Measurements from ENCODE around the gene MX2. TPM values are rescaled to one million over a fixed set of nuclear protein-coding genes. Genes with fewer than 3 reads are reported as not detected.

Gene MX2
- total and polyA plus RNA-seq, 2 of the 8 experiments (the other 6 are each of a cell fraction or from before 2014, with no cell fraction given) = 3.1 to 8.9 TPM

- Histone ChIP-seq H3K14ac (ENCODE audit: insufficient read length) (no peak within 1 kb of the TSS), H3K18ac (ENCODE audit: extremely low read depth, low read length) (peak within 1 kb of the TSS; percentile 38; the same call in 1 of the 2 replicates), H2AFZ (ENCODE audit: low read length) (peak within 1 kb of the TSS; percentile 69; the same call in 1 of the 2 replicates), H2BK5ac (ENCODE audit: low read depth, low read length) (no peak within 1 kb of the TSS), H3K79me2 (ENCODE audit: control insufficient read depth in 1 of 2, insufficient read depth in 2 of 2, low read length in 2 of 2) (no peaks in the 10 kb centered on the region), H3K4ac (replicated peaks; ENCODE audit: insufficient read length, low read depth, low read length) (no peak within 1 kb of the TSS), H2BK20ac (ENCODE audit: low read length) (0 out of 2 replicates have a peak within 1 kb of the TSS, but pooled peaks have one; percentile 23), H4K5ac (ENCODE audit: insufficient read length, low read depth, low read length) (no peak within 1 kb of the TSS), H2BK15ac (ENCODE audit: low read length) (no peak within 1 kb of the TSS), H4K8ac (ENCODE audit: extremely low read depth, insufficient read depth, low read length) (peak within 1 kb of the TSS; percentile 83; the same call in 1 of the 2 replicates), H3K56ac (replicated peaks; ENCODE audit: insufficient read length, low read depth, low read length) (no peak within 1 kb of the TSS), H3K23me2 (ENCODE audit: low read depth, low read length) (peaks cover 9% of the 10 kb centered on the region; the same call in 1 of the 2 replicates), H3K23ac (ENCODE audit: insufficient read length) (no peak within 1 kb of the TSS), H3K79me1 (ENCODE audit: low read depth, low read length) (no peaks in the 10 kb centered on the region), H3K4me2 (ENCODE audit: insufficient read depth in 1 of 2, low read depth in 2 of 2, low read length in 2 of 2) (peak within 1 kb of the TSS; percentile 63 to 82), H3K27ac (ENCODE audit: low read depth, low read length) (no peak within 1 kb of the TSS), H3K4me3 (ENCODE audit: extremely low read depth in 1 of 4, insufficient read depth in 2 of 4, low read depth in 3 of 4, low read length in 4 of 4) (peak within 1 kb of the TSS; percentile 46 to 67 (median 66)), H2BK12ac (ENCODE audit: low read depth, low read length) (no peak within 1 kb of the TSS), H3K27me3 (replicated peaks in 1 of 4; ENCODE audit: control insufficient read depth in 3 of 4, extremely low read depth in 1 of 4, insufficient read depth in 3 of 4, low read length in 3 of 4) (peaks cover 0 to 16% (median 10%) of the 10 kb centered on the region in 4 experiments; a peak in 6 of 7 replicates), H2BK120ac (replicated peaks; ENCODE audit: low read depth, low read length) (no peak within 1 kb of the TSS), H3K4me1 (replicated peaks in 1 of 4; ENCODE audit: control insufficient read depth in 3 of 4, insufficient read depth in 4 of 4, low read length in 3 of 4) (peaks cover 0 to 1% (median 0%) of the 10 kb centered on the region in 4 experiments; a peak in 3 of 7 replicates), H3K9ac (replicated peaks in 1 of 4; ENCODE audit: extremely low read depth in 1 of 4, low read depth in 3 of 4, low read length in 3 of 4) (peak within 1 kb of the TSS in 1 of 4 experiments; percentile 45; a peak in 2 of 7 replicates), H4K91ac (replicated peaks; ENCODE audit: insufficient read length, low read length) (no peak within 1 kb of the TSS), H3K9me3 (ENCODE audit: insufficient read depth in 2 of 2, low read depth in 1 of 2, low read length in 1 of 2) (no peaks in the 10 kb centered on the region), H4K20me1 (replicated peaks in 1 of 2; ENCODE audit: control insufficient read depth in 1 of 2, insufficient read depth in 2 of 2, low read length in 2 of 2) (peaks cover 0 to 2% of the 10 kb centered on the region in 2 experiments), H3K36me3 (ENCODE audit: control insufficient read depth in 2 of 4, insufficient read depth in 4 of 4, low read length in 3 of 4) (no peaks in the 10 kb centered on the region), H2AK5ac (ENCODE audit: low read depth, low read length) (no peak within 1 kb of the TSS; the same call in 1 of the 2 replicates)
- ChIA-PET CTCF (ENCODE audit: partially characterized antibody) (interaction anchor here (0.7 to 1.0 kb wide), 4 partner anchors 26 to 102 kb away, joined by 3 to 4 read pairs (median 3); no protein-coding TSS in a partner anchor), POLR2A (ENCODE audit: partially characterized antibody) (no interaction called here)
- DNase-seq (ENCODE audit: low read depth in 1 of 2, low spot score in 2 of 2) (peak; percentile 43 to 83), FAIRE-seq (no peak)
- WGBS, 2 experiments (ENCODE audit: extremely low coverage in 1 of 2, insufficient coverage in 1 of 2, insufficient read length in 1 of 2, insufficient replicate concordance in 2 of 2, low coverage in 1 of 2, low lambda C conversion rate in 2 of 2, missing lambda C conversion rate in 1 of 2) = 15% methylated on average over 33 of the region's 55 CpGs; no CpG with 5 or more reads in 1 of the 2 experiments
- TF ChIP-seq RXRA (IDR thresholded peaks at IDR 0.05; ENCODE audit: insufficient read depth, low read depth, low read length) (no peak), JUND (IDR thresholded peaks at IDR 0.05; ENCODE audit: low read length) (no peak), KDM4A (IDR thresholded peaks at IDR 0.05; ENCODE audit: low read depth, low read length, severe bottlenecking) (peak; percentile 82), MAX (IDR thresholded peaks at IDR 0.05) (peak; percentile 36; the same call in 1 of the 2 replicates), POLR2A (IDR thresholded peaks at IDR 0.05; ENCODE audit: control extremely low read depth in 1 of 2, low read depth in 2 of 2, low read length in 2 of 2) (no peak), E2F6 (IDR thresholded peaks at IDR 0.05) (peak; percentile 22; the same call in 1 of the 2 replicates), EZH2 (IDR thresholded peaks at IDR 0.05; ENCODE audit: low read depth, low read length, severe bottlenecking) (peak; percentile 27)
These were observed 45.4 kb upstream of the MX2 start, which contains the start of gene FAM3B for GRCh38 chr21:41316200-41317062. TSS of gene FAM3B (plus strand) at chr21:41316801. CDS start at chr21:41316880, 79 bp downstream.
